ENCODE measurements around the gene NMS.
"Not testable (repeated sequence)": the region's sequence is repeated elsewhere in the genome, so short reads cannot be mapped to it uniquely, and the experiment has no call there.

NMS gene

GRCh38 chr2:100470182-100470581 lies at the start of gene NMS:
Gene NMS (plus strand): TSS chr2:100470482. CDS start chr2:100470489, 7 bp downstream.
- no peak for DNase-seq (ENCODE audit: low read depth)

GRCh38 chr2:100422320-100423055 lies 47.8 kb upstream of the NMS start:
- DNase-seq (ENCODE audit: low read depth), result no peak

GRCh38 chr2:100423631-100424030 lies 46.7 kb upstream of the NMS start:
- DNase-seq (ENCODE audit: low read depth), result no peak

- DNase-seq (ENCODE audit: low read depth), result no peak
These were observed 45.9 kb upstream of the NMS start for GRCh38 chr2:100424277-100424875.

GRCh38 chr2:100425107-100425506 lies 45.2 kb upstream of the NMS start:
- DNase-seq (ENCODE audit: low read depth), result no peak

GRCh38 chr2:100425573-100426383 lies 44.5 kb upstream of the NMS start:
- DNase-seq (ENCODE audit: low read depth), result no peak

- DNase-seq (ENCODE audit: low read depth), result no peak
These were observed 43.9 kb upstream of the NMS start for GRCh38 chr2:100426384-100426720.

- no peak for DNase-seq (ENCODE audit: low read depth)
These were observed 43.2 kb upstream of the NMS start for GRCh38 chr2:100427111-100427510.

GRCh38 chr2:100427627-100428258 lies 42.5 kb upstream of the NMS start:
- DNase-seq (ENCODE audit: low read depth), result no peak

GRCh38 chr2:100429726-100430125 lies 40.6 kb upstream of the NMS start:
- DNase-seq (ENCODE audit: low read depth), result no peak

- no peak for DNase-seq (ENCODE audit: low read depth)
These were observed 32.5 kb upstream of the NMS start for GRCh38 chr2:100437751-100438150.

- DNase-seq (ENCODE audit: low read depth), result no peak
These were observed 23.6 kb upstream of the NMS start for GRCh38 chr2:100446696-100447095.

GRCh38 chr2:100451092-100451491 lies 19.2 kb upstream of the NMS start:
- no peak for DNase-seq (ENCODE audit: low read depth)

GRCh38 chr2:100451734-100452133 lies 18.5 kb upstream of the NMS start:
- DNase-seq (ENCODE audit: low read depth), result no peak

GRCh38 chr2:100453853-100454252 lies 16.4 kb upstream of the NMS start:
- DNase-seq (ENCODE audit: low read depth), result no peak

GRCh38 chr2:100456357-100456756 lies 13.9 kb upstream of the NMS start:
- DNase-seq (ENCODE audit: low read depth), result not testable (repeated sequence)

- DNase-seq (ENCODE audit: low read depth), result no peak
These were observed 9.3 kb upstream of the NMS start for GRCh38 chr2:100460904-100461530.

GRCh38 chr2:100470898-100471514 lies 724 bp downstream of the NMS start:
- no peak for DNase-seq (ENCODE audit: low read depth)

GRCh38 chr2:100476606-100477005 lies 6.3 kb downstream of the NMS start:
- DNase-seq (ENCODE audit: low read depth), result no peak

GRCh38 chr2:100482741-100483140 lies 12.5 kb downstream of the NMS start:
- DNase-seq (ENCODE audit: low read depth), result no peak

- no peak for DNase-seq (ENCODE audit: low read depth)
These were observed 13.6 kb downstream of the NMS start for GRCh38 chr2:100483895-100484294.

GRCh38 chr2:100484390-100484789 lies 14.1 kb downstream of the NMS start:
- no peak for DNase-seq (ENCODE audit: low read depth)

Measured in fibroblast of the conjunctiva (primary cell).